Neuronal stem cell (in vitro differentiated cells): Measurements from ENCODE around the gene ADCK2.

Experiments
- DNase-seq: peaks from one replicate; pipeline ENCODE4 v3.0.0-alpha.2; 2013; ENCODE audit warnings: low spot score
- H2AFZ ChIP-seq: one replicate; pipeline ENCODE4 v1.6.1; 2013; ENCODE audit warnings: mild to moderate bottlenecking, low read length, inconsistent platforms
- H2AK5ac ChIP-seq: 2 replicates; pipeline ENCODE4 v1.6.1; 2013; ENCODE audit warnings: low read depth, mild to moderate bottlenecking, inconsistent platforms, low read length, moderate library complexity, mixed read lengths
- H2BK120ac ChIP-seq: 2 replicates; pipeline ENCODE4 v1.6.1; 2013; ENCODE audit warnings: low read depth, mild to moderate bottlenecking, inconsistent platforms, low read length, moderate library complexity, mixed read lengths
- H2BK12ac ChIP-seq: one replicate; pipeline ENCODE4 v1.6.1; 2013; ENCODE audit warnings: low read length, inconsistent platforms
- H2BK15ac ChIP-seq: 2 replicates; pipeline ENCODE4 v1.6.1; 2013; ENCODE audit warnings: mild to moderate bottlenecking, low read length, inconsistent platforms, mixed read lengths
- H2BK5ac ChIP-seq: one replicate; pipeline ENCODE4 v1.6.1; 2013; ENCODE audit warnings: inconsistent platforms, mild to moderate bottlenecking, low read length, moderate library complexity
- H3K14ac ChIP-seq: one replicate; pipeline ENCODE4 v1.6.1; 2013; ENCODE audit warnings: low read length, inconsistent platforms
- H3K18ac ChIP-seq: 2 replicates; pipeline ENCODE4 v1.6.1; 2013; ENCODE audit warnings: low read length, inconsistent platforms
- H3K23ac ChIP-seq: 2 replicates; pipeline ENCODE4 v1.6.1; 2013; ENCODE audit warnings: low read depth, mild to moderate bottlenecking, mixed read lengths, low read length, inconsistent platforms; ENCODE audit not compliant: poor library complexity
- H3K27ac ChIP-seq: replicated peaks from 3 replicates; pipeline ENCODE4 v1.5.1; 2013; ENCODE audit warnings: low read length, inconsistent platforms
- H3K27me3 ChIP-seq, 3 experiments: 2 replicates each; pipeline ENCODE4 v1.6.1; 2013; ENCODE audit warnings: low read length in 3 of 3, mild to moderate bottlenecking in 2 of 3, inconsistent platforms in 1 of 3, low read depth in 1 of 3, mixed read lengths in 1 of 3, moderate library complexity in 1 of 3; ENCODE audit not compliant: control insufficient read depth in 3 of 3, insufficient read depth in 3 of 3
- H3K36me3 ChIP-seq, 2 donors: replicated peaks in 1 of 2; 2 replicates each; pipeline ENCODE4 v1.6.1; 2013; ENCODE audit warnings: low read length in 2 of 2; ENCODE audit not compliant: control insufficient read depth in 2 of 2, insufficient read depth in 2 of 2
- H3K4ac ChIP-seq: 2 replicates; pipeline ENCODE4 v1.6.1; 2013; ENCODE audit warnings: inconsistent platforms, mild to moderate bottlenecking, low read length, moderate library complexity
- H3K4me1 ChIP-seq, 2 donors: 1 replicate in 1 of 2; 2 replicates in 1 of 2; pipeline ENCODE4 v1.6.1; 2013; ENCODE audit warnings: low read length in 2 of 2, low read depth in 1 of 2; ENCODE audit not compliant: control insufficient read depth in 2 of 2, insufficient read depth in 1 of 2
- H3K4me2 ChIP-seq: one replicate; pipeline ENCODE4 v1.6.1; 2013; ENCODE audit warnings: mild to moderate bottlenecking, low read length, inconsistent platforms; ENCODE audit not compliant: insufficient read depth, poor library complexity, severe bottlenecking
- H3K4me3 ChIP-seq, 2 donors: 2 replicates each; pipeline ENCODE4 v1.5.1; 2013; ENCODE audit warnings: low read length in 2 of 2, mild to moderate bottlenecking in 2 of 2, inconsistent platforms in 1 of 2, moderate library complexity in 1 of 2
- H3K79me1 ChIP-seq: one replicate; pipeline ENCODE4 v1.6.1; 2013; ENCODE audit warnings: low read depth, mild to moderate bottlenecking, inconsistent platforms, low read length, moderate library complexity
- H3K9ac ChIP-seq: one replicate; pipeline ENCODE4 v1.6.1; 2013; ENCODE audit warnings: mild to moderate bottlenecking, low read depth, low read length, inconsistent platforms; ENCODE audit not compliant: poor library complexity
- H3K9me3 ChIP-seq, 2 donors: replicated peaks in 1 of 2; 2 replicates each; pipeline versions ENCODE3 to v1.6.1; 2013; ENCODE audit warnings: low read length in 2 of 2, mild to moderate bottlenecking in 2 of 2, inconsistent platforms in 1 of 2, low read depth in 1 of 2, mixed read lengths in 1 of 2, moderate library complexity in 1 of 2; ENCODE audit not compliant: control insufficient read depth in 2 of 2, insufficient read depth in 1 of 2
- H4K8ac ChIP-seq: one replicate; pipeline ENCODE4 v1.6.1; 2013; ENCODE audit warnings: low read depth, mild to moderate bottlenecking, inconsistent platforms, low read length, moderate library complexity
- H4K91ac ChIP-seq: one replicate; pipeline ENCODE4 v1.6.1; 2013; ENCODE audit warnings: low read length, low read depth, mild to moderate bottlenecking, inconsistent platforms; ENCODE audit not compliant: poor library complexity
- WGBS, 2 donors: extraction: QIAGEN DNeasy Blood & Tissue Kit; methylation state at CpG; one replicate each; pipeline ENCODE4 v1.1.7; 2013; ENCODE audit warnings: missing lambda C conversion rate in 2 of 2, mixed read lengths in 1 of 2; ENCODE audit not compliant: insufficient read length in 2 of 2, insufficient replicate concordance in 1 of 2; ENCODE audit errors: extremely low coverage in 2 of 2; 5-methylcytosine and 5-hydroxymethylcytosine counted together

The ADCK2 gene

DNA sequence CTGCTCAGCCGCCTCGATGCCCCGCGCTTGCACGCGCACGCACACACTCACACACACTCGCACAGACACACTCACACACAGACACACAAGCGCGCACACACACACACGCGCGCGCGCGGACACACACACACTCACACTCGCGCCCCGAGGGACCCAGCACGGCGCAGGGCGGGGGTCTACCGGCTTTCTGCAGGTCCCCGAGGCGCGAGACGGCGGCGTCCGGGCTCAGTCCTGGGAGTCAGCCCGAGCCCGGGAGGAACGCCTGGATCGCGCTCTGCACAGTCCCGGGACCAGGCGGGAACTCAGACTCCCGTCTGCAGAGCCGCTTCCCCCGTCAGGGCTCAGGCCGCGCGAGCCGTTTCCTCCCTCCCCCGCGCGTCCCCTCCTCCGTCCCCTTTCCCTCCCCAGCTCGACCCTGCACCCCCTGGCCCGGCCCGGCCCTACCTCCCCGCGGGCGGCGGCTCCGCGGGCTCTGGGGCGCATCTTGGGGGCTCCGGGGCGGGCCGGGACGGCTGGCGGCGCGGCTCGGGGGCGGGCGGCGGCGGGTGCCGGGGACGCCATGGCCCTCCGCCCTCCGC lies 32.6 kb upstream of the ADCK2 start:
- Histone ChIP-seq H3K9ac (peak overlapping the region; percentile 99), H3K9me3 (no peaks in the 10 kb centered on the region), H2BK5ac (peak overlapping the region; percentile 83), H3K14ac (peak overlapping the region; percentile 98), H3K4ac (no peak overlapping the region), H2BK120ac (no peak overlapping the region), H3K27ac (peak overlapping the region; percentile 43), H2AFZ (peak overlapping the region; percentile 99), H4K91ac (no peak overlapping the region), H3K4me3 (peak overlapping the region; percentile 62 to 98), H3K23ac (peak overlapping the region; percentile 83), H2BK12ac (no peak overlapping the region), H2AK5ac (peak overlapping the region; percentile 89), H2BK15ac (peak overlapping the region; percentile 69), H3K18ac (peak overlapping the region; percentile 95), H4K8ac (peak overlapping the region; percentile 20), H3K4me1 (peaks cover 34 to 36% of the 10 kb centered on the region in 2 donors), H3K4me2 (peak overlapping the region; percentile 90), H3K36me3 (peaks cover 0 to 2% of the 10 kb centered on the region in 2 donors), H3K27me3 (no peaks in the 10 kb centered on the region), H3K79me1 (peaks cover 5% of the 10 kb centered on the region)
- no peak for DNase-seq
- no CpG with 5 or more reads among the region's 74 CpGs for WGBS, 2 donors

DNA sequence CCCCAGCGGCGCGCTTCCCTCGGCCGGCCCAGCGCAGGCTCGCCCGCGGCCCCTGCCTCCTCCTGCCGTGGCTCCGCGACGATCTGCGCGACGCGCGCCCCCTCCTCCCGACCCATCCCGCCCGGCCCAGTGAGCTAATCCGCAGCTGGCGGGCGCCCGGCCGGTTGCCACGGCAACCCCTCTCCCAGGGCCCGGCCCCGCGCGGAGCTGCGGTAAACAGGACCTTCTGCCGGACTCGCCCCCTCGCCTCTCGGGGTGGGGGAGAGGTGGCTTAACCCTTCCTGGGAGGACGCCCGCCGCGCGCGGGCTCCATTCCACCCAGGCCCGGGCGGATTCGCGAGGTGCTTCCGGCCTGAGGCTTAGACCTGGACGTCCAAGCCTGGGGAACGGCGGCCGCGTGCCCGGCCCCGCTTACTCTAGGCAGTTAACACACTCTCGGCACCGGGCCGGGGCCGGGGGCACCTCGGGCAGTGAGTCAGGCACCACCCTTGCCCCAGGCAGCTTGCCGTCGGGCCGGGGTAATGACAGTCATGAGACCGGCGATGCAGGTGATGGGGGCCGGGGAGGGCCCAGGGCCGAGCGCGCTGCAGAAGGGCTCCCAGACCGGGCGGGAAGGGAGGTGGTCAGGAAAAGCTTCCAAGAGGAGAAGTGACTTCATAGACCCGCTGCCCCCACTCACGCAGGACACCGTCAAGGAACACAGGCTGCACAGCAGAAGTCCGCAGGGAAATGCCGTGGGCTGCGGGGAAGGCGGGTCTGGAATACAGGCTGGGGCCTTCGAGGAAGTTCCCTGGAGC lies 31.8 kb upstream of the ADCK2 start, which contains the start of gene DENND2A:
TSS of gene DENND2A (minus strand) at position 87 of the 797 bp plus-strand sequence. CDS start 38,416 bp downstream, outside the sequence.
- peak within 1 kb of the TSS; percentile 65 for H3K27ac ChIP-seq
- H3K9ac ChIP-seq, result peak within 1 kb of the TSS; percentile 99
- peak within 1 kb of the TSS; percentile 89 for H2AK5ac ChIP-seq
- peaks cover 26 to 32% of the 10 kb centered on the region in 2 donors for H3K4me1 ChIP-seq
- no peaks in the 10 kb centered on the region for H3K36me3 ChIP-seq
- H3K18ac ChIP-seq, result peak within 1 kb of the TSS; percentile 97
- H3K9me3 ChIP-seq, result no peaks in the 10 kb centered on the region
- no peak within 1 kb of the TSS for H2BK12ac ChIP-seq
- H4K91ac ChIP-seq, result peak within 1 kb of the TSS; percentile 31
- peak; percentile 87 for DNase-seq
- H3K27me3 ChIP-seq, result no peaks in the 10 kb centered on the region
- H3K79me1 ChIP-seq, result peaks cover 5% of the 10 kb centered on the region
- H3K4me2 ChIP-seq, result peak within 1 kb of the TSS; percentile 90
- H3K4me3 ChIP-seq, result peak within 1 kb of the TSS; percentile 62 to 98
- no CpG with 5 or more reads among the region's 78 CpGs for WGBS, 2 donors
- H2AFZ ChIP-seq, result peak within 1 kb of the TSS; percentile 99
- H4K8ac ChIP-seq, result peak within 1 kb of the TSS; percentile 20
- H2BK15ac ChIP-seq, result peak within 1 kb of the TSS; percentile 69
- H2BK5ac ChIP-seq, result peak within 1 kb of the TSS; percentile 87
- H3K14ac ChIP-seq, result peak within 1 kb of the TSS; percentile 98
- peak within 1 kb of the TSS; percentile 56 for H3K4ac ChIP-seq
- H2BK120ac ChIP-seq, result peak within 1 kb of the TSS; percentile 87
- peak within 1 kb of the TSS; percentile 83 for H3K23ac ChIP-seq

DNA sequence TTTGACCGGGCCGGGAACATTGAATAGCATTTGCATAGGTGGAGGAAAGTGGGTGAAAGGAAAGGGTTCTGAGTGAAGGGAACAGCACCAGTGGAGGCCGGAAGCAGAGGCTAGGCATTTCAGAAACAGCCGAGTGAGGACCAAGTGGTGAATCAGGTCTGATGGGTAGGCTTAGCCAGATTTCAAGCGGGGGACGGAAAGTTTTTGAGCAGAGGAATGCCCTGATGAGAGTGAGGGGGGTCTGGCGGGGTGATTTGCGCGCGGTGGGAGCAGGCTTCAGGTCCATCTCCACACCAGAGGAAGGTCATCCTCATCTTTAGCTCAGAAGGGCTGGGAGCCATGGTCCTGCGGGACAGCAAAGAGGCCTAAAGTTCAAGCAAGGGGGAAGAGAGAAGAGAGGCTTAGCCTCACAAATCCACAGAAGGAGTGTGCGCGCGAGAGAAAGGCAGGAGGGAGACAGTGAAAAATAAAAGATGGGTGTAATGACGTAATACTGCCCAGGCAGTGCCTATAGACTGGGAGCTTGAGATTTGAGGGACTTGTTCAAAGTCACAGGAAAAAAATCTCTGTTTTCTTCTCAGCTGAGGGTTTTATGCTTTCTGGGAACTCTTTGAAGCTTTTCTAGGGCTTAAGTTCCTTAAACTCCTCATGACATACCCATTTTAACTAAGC lies 31.1 kb upstream of the ADCK2 start:
- no peak for DNase-seq
- H2BK5ac ChIP-seq, result no peak overlapping the region
- H3K4me3 ChIP-seq, result peak overlapping the region; percentile 62 to 98
- peak overlapping the region; percentile 90 for H3K4me2 ChIP-seq
- peak overlapping the region; percentile 60 for H2BK15ac ChIP-seq
- peak overlapping the region; percentile 99 for H2AFZ ChIP-seq
- WGBS, 2 donors, result no CpG with 5 or more reads among the region's 15 CpGs
- no peak overlapping the region for H3K4ac ChIP-seq
- no peaks in the 10 kb centered on the region for H3K36me3 ChIP-seq
- no peak overlapping the region for H4K91ac ChIP-seq
- H3K9ac ChIP-seq, result peak overlapping the region; percentile 81
- no peak overlapping the region for H3K27ac ChIP-seq
- H4K8ac ChIP-seq, result no peak overlapping the region
- peaks cover 5% of the 10 kb centered on the region for H3K79me1 ChIP-seq
- peak overlapping the region; percentile 26 for H3K14ac ChIP-seq
- no peak overlapping the region for H2BK12ac ChIP-seq
- peaks cover 21 to 29% of the 10 kb centered on the region in 2 donors for H3K4me1 ChIP-seq
- no peaks in the 10 kb centered on the region for H3K27me3 ChIP-seq
- no peak overlapping the region for H2BK120ac ChIP-seq
- H3K18ac ChIP-seq, result peak overlapping the region; percentile 97
- H3K9me3 ChIP-seq, result no peaks in the 10 kb centered on the region
- no peak overlapping the region for H3K23ac ChIP-seq
- peak overlapping the region; percentile 5 for H2AK5ac ChIP-seq
